Calu3 (cell line): Measurements from ENCODE around the gene LCP2. TPM values are rescaled to one million over a fixed set of nuclear protein-coding genes. Genes with fewer than 3 reads are reported as not detected.

Experiments
- BruUV-seq: library from RNA; stranded (reverse); fragments of 400-500 nt; replicated peaks from 2 replicates; lab custom pipeline; 2021; lab: Mats Ljungman, UMichigan
- CTCF ChIA-PET: fragments of 300-600 bp; sonication (Branson Sonifier 250); formaldehyde crosslinking; loops from one replicate; lab custom pipeline; 2022; ENCODE audit warnings: antibody characterized with exemption; lab: Charles Lee
- DNase-seq: peaks from one replicate; pipeline ENCODE4 v3.0.0; 2022
- H3K27ac Mint-ChIP-seq: one replicate; pipeline ENCODE4 v1.8.0; 2022; ENCODE audit warnings: mixed read lengths; ENCODE audit not compliant: unreplicated experiment
- H3K27me3 Mint-ChIP-seq: one replicate; pipeline ENCODE4 v1.8.0; 2022; ENCODE audit warnings: mixed read lengths; ENCODE audit not compliant: unreplicated experiment
- H3K36me3 Mint-ChIP-seq: one replicate; pipeline ENCODE4 v1.8.0; 2022; ENCODE audit warnings: mild to moderate bottlenecking, moderate library complexity, mixed read lengths; ENCODE audit not compliant: insufficient read depth, unreplicated experiment
- H3K4me1 Mint-ChIP-seq: one replicate; pipeline ENCODE4 v1.8.0; 2022; ENCODE audit warnings: mild to moderate bottlenecking, low read depth, mixed read lengths; ENCODE audit not compliant: unreplicated experiment
- H3K4me3 Mint-ChIP-seq: one replicate; pipeline ENCODE4 v1.8.0; 2022; ENCODE audit warnings: mild to moderate bottlenecking, low read depth, moderate library complexity, mixed read lengths; ENCODE audit not compliant: unreplicated experiment
- H3K9me3 Mint-ChIP-seq: one replicate; pipeline ENCODE4 v1.8.0; 2022; ENCODE audit warnings: low read depth, mixed read lengths; ENCODE audit not compliant: unreplicated experiment
- intact Hi-C: fragments of 100-400 bp; cut with micrococcal nuclease; formaldehyde crosslinking; loops from one replicate; pipeline ENCODE4 v1.10.0; 2022; ENCODE audit not compliant: unreplicated experiment
- total RNA-seq: library from RNA; stranded (reverse); gene quantifications from 2 replicates; pipeline ENCODE4 v1.2.3, GENCODE V29; 2022
- TF ChIP-seq, protein P1 (sequence below): fragments of 200-600 bp; IDR thresholded peaks from one replicate; pipeline ENCODE4 v1.8.0; 2022; ENCODE audit warnings: antibody characterized with exemption; ENCODE audit not compliant: unreplicated experiment

Gene LCP2
- total RNA-seq, 1 experiment from 2014 or later: not detected

DNA sequence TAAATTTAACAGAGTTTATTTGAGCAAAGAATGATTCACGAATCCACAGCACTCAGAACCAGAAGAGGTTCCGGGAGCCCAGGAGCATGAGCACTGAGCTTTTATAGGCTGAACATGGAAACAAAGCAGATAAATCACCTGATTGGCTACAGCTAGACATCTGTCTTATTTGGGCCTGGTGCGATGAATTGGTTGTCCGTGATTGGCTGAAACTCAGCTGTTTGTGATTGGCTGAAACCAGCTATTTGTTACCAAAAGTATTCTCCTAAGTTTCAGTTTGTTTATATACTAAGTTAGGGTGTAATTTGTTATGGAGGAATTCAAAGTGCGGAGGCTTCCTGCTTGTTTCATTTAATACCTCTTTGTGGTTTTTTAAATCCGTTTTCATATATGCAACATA is 15.8 kb upstream of the LCP2 start:
- Mint-ChIP-seq H3K4me3 (no peak overlapping the region), H3K9me3 (no peaks in the 10 kb centered on the region), H3K27ac (no peak overlapping the region), H3K4me1 (peaks cover 5% of the 10 kb centered on the region), H3K36me3 (no peaks in the 10 kb centered on the region), H3K27me3 (peaks cover 79% of the 10 kb centered on the region)
- TF ChIP-seq, protein P1, sequence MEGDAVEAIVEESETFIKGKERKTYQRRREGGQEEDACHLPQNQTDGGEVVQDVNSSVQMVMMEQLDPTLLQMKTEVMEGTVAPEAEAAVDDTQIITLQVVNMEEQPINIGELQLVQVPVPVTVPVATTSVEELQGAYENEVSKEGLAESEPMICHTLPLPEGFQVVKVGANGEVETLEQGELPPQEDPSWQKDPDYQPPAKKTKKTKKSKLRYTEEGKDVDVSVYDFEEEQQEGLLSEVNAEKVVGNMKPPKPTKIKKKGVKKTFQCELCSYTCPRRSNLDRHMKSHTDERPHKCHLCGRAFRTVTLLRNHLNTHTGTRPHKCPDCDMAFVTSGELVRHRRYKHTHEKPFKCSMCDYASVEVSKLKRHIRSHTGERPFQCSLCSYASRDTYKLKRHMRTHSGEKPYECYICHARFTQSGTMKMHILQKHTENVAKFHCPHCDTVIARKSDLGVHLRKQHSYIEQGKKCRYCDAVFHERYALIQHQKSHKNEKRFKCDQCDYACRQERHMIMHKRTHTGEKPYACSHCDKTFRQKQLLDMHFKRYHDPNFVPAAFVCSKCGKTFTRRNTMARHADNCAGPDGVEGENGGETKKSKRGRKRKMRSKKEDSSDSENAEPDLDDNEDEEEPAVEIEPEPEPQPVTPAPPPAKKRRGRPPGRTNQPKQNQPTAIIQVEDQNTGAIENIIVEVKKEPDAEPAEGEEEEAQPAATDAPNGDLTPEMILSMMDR: no peak
- intact Hi-C loops: no loop called here
- DNase-seq: no peak
- no TSS peak for BruUV-seq
- CTCF ChIA-PET: interaction anchor here (0.7 kb wide), 1 partner anchor 15 kb away, joined by 4 read pairs; no protein-coding TSS in a partner anchor

DNA sequence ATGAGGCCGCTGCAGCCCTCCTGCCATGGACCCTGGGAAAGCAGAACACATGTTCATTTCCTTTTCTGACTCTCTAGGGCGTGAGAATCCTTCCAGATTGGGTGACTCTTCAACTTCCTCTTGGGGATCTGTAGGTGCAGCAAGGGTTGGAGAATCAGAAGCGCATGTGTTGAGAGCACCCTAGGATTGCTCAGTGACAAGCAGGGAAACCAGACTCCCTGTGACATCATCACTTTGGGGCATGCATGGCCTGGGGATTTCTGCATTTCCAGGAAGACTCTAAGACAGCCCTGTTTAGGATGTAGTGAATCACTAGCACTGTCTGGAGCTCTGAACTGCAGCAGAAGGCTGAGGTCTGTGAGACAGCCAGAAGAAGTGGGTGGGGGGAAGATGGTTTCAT is 15.1 kb upstream of the LCP2 start:
- H3K9me3 Mint-ChIP-seq: no peaks in the 10 kb centered on the region
- H3K4me3 Mint-ChIP-seq: no peak overlapping the region
- TF ChIP-seq, protein P1: no peak
- no TSS peak for BruUV-seq
- H3K4me1 Mint-ChIP-seq: peaks cover 7% of the 10 kb centered on the region
- CTCF ChIA-PET: interaction anchor here (0.7 kb wide), 1 partner anchor 14 kb away, joined by 4 read pairs; no protein-coding TSS in a partner anchor
- peaks cover 72% of the 10 kb centered on the region for H3K27me3 Mint-ChIP-seq
- H3K27ac Mint-ChIP-seq: no peak overlapping the region
- H3K36me3 Mint-ChIP-seq: no peaks in the 10 kb centered on the region
- intact Hi-C loops: no loop called here
- no peak for DNase-seq

- H3K27ac Mint-ChIP-seq: no peak overlapping the region
Measured at GRCh38 chr5:170312301-170312595, 14.7 kb upstream of the LCP2 start.

GRCh38 chr5:170311511-170312300 is 14.1 kb upstream of the LCP2 start:
- H3K4me3 Mint-ChIP-seq: no peak overlapping the region

More at GRCh38 chr5:170312301-170312595, 14.7 kb upstream of the LCP2 start:
- H3K27me3 Mint-ChIP-seq: peaks cover 68% of the 10 kb centered on the region
- BruUV-seq: no TSS peak
- no peak overlapping the region for H3K4me3 Mint-ChIP-seq
- no peaks in the 10 kb centered on the region for H3K9me3 Mint-ChIP-seq
- TF ChIP-seq, protein P1: no peak
- H3K4me1 Mint-ChIP-seq: peaks cover 11% of the 10 kb centered on the region
- DNase-seq: no peak
- CTCF ChIA-PET: no interaction called here
- no peaks in the 10 kb centered on the region for H3K36me3 Mint-ChIP-seq
- intact Hi-C loops: no loop called here

More at GRCh38 chr5:170311511-170312300, 14.1 kb upstream of the LCP2 start:
- TF ChIP-seq, protein P1: no peak
- H3K27ac Mint-ChIP-seq: no peak overlapping the region
- peaks cover 17% of the 10 kb centered on the region for H3K4me1 Mint-ChIP-seq
- BruUV-seq: no TSS peak
- CTCF ChIA-PET: no interaction called here
- peaks cover 63% of the 10 kb centered on the region for H3K27me3 Mint-ChIP-seq
- H3K36me3 Mint-ChIP-seq: no peaks in the 10 kb centered on the region
- H3K9me3 Mint-ChIP-seq: no peaks in the 10 kb centered on the region
- DNase-seq: no peak
- intact Hi-C loops: no loop called here
